Gastroesophageal sphincter (tissue), 4 donors: ENCODE results near the gene GPR4. TPM values are rescaled to one million over a fixed set of nuclear protein-coding genes. Genes with fewer than 3 reads are reported as not detected.
A peak's percentile ranks its signal among the peaks of the same experiment; 100 is the strongest.

ENCODE experiments used
- ATAC-seq: fragments of 150-250 bp; one replicate; pipeline ENCODE4 v1.9.1; 2016; ENCODE audit warnings: mild to moderate bottlenecking, moderate library complexity
- H3K27ac ChIP-seq, 4 donors: fragments of 200-600 bp; sonication (generic) in 3 of 4; 1 replicate in 3 of 4; 2 replicates in 1 of 4; pipeline ENCODE4 v1.5.1; 2016 to 2019
- H3K27me3 ChIP-seq: fragments of 200-600 bp; sonication (generic); one replicate; pipeline ENCODE4 v1.5.1; 2019
- H3K36me3 ChIP-seq, 2 donors: fragments of 200-600 bp; sonication (generic); one replicate each; pipeline ENCODE4 v1.5.1; 2019; ENCODE audit warnings: control low read depth in 1 of 2
- H3K4me1 ChIP-seq, 3 donors: fragments of 200-600 bp; sonication (generic); 1 replicate in 2 of 3; 2 replicates in 1 of 3; pipeline ENCODE4 v1.5.1; 2016 to 2019; ENCODE audit warnings: control low read depth in 2 of 3
- H3K4me3 ChIP-seq, 2 donors: fragments of 200-600 bp; sonication (generic); one replicate each; pipeline ENCODE4 v1.5.1; 2019; ENCODE audit warnings: mild to moderate bottlenecking in 1 of 2, moderate library complexity in 1 of 2
- H3K9me3 ChIP-seq, 3 donors: fragments of 200-600 bp; sonication (generic); one replicate each; pipeline ENCODE4 v1.5.1; 2017 to 2019; ENCODE audit warnings: control low read depth in 2 of 3
- CTCF ChIP-seq, 4 experiments: fragments of 200-600 bp in 2 of 4; fragments of 450-650 bp in 2 of 4; sonication (generic) in 1 of 4; IDR thresholded peaks; one replicate each; pipeline ENCODE4 v1.5.1; 2017 to 2019; ENCODE audit warnings: antibody characterized with exemption in 4 of 4, mild to moderate bottlenecking in 2 of 4, moderate library complexity in 2 of 4
- EP300 ChIP-seq: sonication (generic); formaldehyde crosslinking; IDR thresholded peaks from one replicate; pipeline ENCODE4 v1.6.1; 2017; ENCODE audit warnings: antibody characterized with exemption, mild to moderate bottlenecking
- POLR2A ChIP-seq, 2 donors: fragments of 450-650 bp; IDR thresholded peaks; one replicate each; pipeline ENCODE4 v1.6.1; 2017; ENCODE audit warnings: antibody characterized with exemption in 2 of 2, mild to moderate bottlenecking in 2 of 2, moderate library complexity in 1 of 2
- POLR2AphosphoS5 ChIP-seq: sonication (generic); formaldehyde crosslinking; IDR thresholded peaks from one replicate; pipeline ENCODE4 v1.6.1; 2017; ENCODE audit warnings: antibody characterized with exemption
- WGBS, 2 donors: methylation state at CpG; one replicate each; pipeline ENCODE4 v1.1.5; 2018; ENCODE audit warnings: low coverage in 1 of 2; 5-methylcytosine and 5-hydroxymethylcytosine counted together
- total RNA-seq, 4 donors: library from RNA; depleted of rRNA; stranded (reverse); fragments of >200 nt; gene quantifications; one replicate each; pipeline ENCODE4 v1.1.0, GENCODE V29; 2016

The GPR4 gene
- total RNA-seq, 4 donors from 2014 or later = 0.62 to 4.4 (median 2.8) TPM

- Histone ChIP-seq H3K4me3 (peak overlapping the region in 1 of 2 donors; percentile 38), H3K9me3 (no peaks in the 10 kb centered on the region), H3K36me3 (no peaks in the 10 kb centered on the region), H3K4me1 (peaks cover 0 to 49% (median 10%) of the 10 kb centered on the region in 3 donors), H3K27ac (no peak overlapping the region), H3K27me3 (peaks cover 66% of the 10 kb centered on the region)
- ATAC-seq = no peak
- 20 to 23% methylated on average over 2 to 14 of the region's 35 CpGs for WGBS, 2 donors
- TF ChIP-seq POLR2A (IDR thresholded peaks at IDR 0.05) (no peak), EP300 (no peak), POLR2AphosphoS5 (no peak), CTCF (IDR thresholded peaks at IDR 0.05) (no peak)
These were observed 43.1 kb upstream of the GPR4 start for GRCh38 chr19:45645068-45645630.

- ATAC-seq = no peak
- no peak overlapping the region for H3K4me3 ChIP-seq
- H3K9me3 ChIP-seq = no peaks in the 10 kb centered on the region
- H3K4me1 ChIP-seq = peaks cover 0 to 54% (median 10%) of the 10 kb centered on the region in 3 donors
- H3K27ac ChIP-seq = no peak overlapping the region
- H3K36me3 ChIP-seq = no peaks in the 10 kb centered on the region
- WGBS, 2 donors = 50 to 75% methylated on average over 4 to 14 of the region's 14 CpGs
- peaks cover 56% of the 10 kb centered on the region for H3K27me3 ChIP-seq
- no peak for TF ChIP-seq CTCF (IDR thresholded peaks at IDR 0.05)
- no peak for TF ChIP-seq POLR2A (IDR thresholded peaks at IDR 0.05)
- no peak for TF ChIP-seq EP300
- no peak for TF ChIP-seq POLR2AphosphoS5
These were observed 42.1 kb upstream of the GPR4 start for GRCh38 chr19:45643927-45644771.

- no peak overlapping the region for H3K27ac ChIP-seq
- H3K27me3 ChIP-seq = peaks cover 54% of the 10 kb centered on the region
- H3K4me1 ChIP-seq = peaks cover 0 to 63% (median 18%) of the 10 kb centered on the region in 3 donors
- H3K4me3 ChIP-seq = no peak overlapping the region
- H3K36me3 ChIP-seq = no peaks in the 10 kb centered on the region
- 0 to 4% methylated on average over 5 to 8 of the region's 39 CpGs for WGBS, 2 donors
- no peaks in the 10 kb centered on the region for H3K9me3 ChIP-seq
- TF ChIP-seq POLR2A (IDR thresholded peaks at IDR 0.05) = no peak
- peak; percentile 93 to 99 (median 97) for TF ChIP-seq CTCF (IDR thresholded peaks at IDR 0.05)
- TF ChIP-seq EP300 = no peak
- no peak for TF ChIP-seq POLR2AphosphoS5
- ATAC-seq = peak; percentile 25
These were observed 41.3 kb upstream of the GPR4 start for GRCh38 chr19:45643024-45643926.

GRCh38 chr19:45641274-45642105 is 39.5 kb upstream of the GPR4 start:
- no peak for TF ChIP-seq POLR2A (IDR thresholded peaks at IDR 0.05)
- TF ChIP-seq POLR2AphosphoS5 = no peak
- TF ChIP-seq CTCF (IDR thresholded peaks at IDR 0.05) = no peak
- no peak for TF ChIP-seq EP300
- Histone ChIP-seq H3K9me3 (no peaks in the 10 kb centered on the region), H3K36me3 (no peaks in the 10 kb centered on the region), H3K4me1 (peaks cover 0 to 66% (median 19%) of the 10 kb centered on the region in 3 donors), H3K27me3 (peaks cover 42% of the 10 kb centered on the region), H3K27ac (peak overlapping the region in 3 of 4 donors; percentile 65 to 81 (median 79)), H3K4me3 (peak overlapping the region in 1 of 2 donors; percentile 39)
- 13 to 14% methylated on average over 7 to 14 of the region's 40 CpGs for WGBS, 2 donors
- peak; percentile 17 for ATAC-seq
